Fibroblast of villous mesenchyme (primary cell): Measurements from ENCODE around the gene ANKS1B. TPM values are rescaled to one million over a fixed set of nuclear protein-coding genes. Genes with fewer than 3 reads are reported as not detected.

Experiments used
- DNase-seq: peaks from one replicate; pipeline ENCODE4 v3.0.0-alpha.2; 2010; ENCODE audit warnings: low read depth
- H3K4me3 ChIP-seq: 2 replicates; pipeline ENCODE4 v1.5.1; 2011; ENCODE audit warnings: low read depth, mild to moderate bottlenecking, low read length
- total RNA-seq: library from RNA; depleted of rRNA; stranded (reverse); fragments of >200 nt; gene quantifications from 2 replicates; pipeline ENCODE4 v1.2.3, GENCODE V29; 2012
- TF ChIP-seq, protein P1 (sequence below): IDR thresholded peaks from 2 replicates; pipeline ENCODE4 v1.5.1; 2012; ENCODE audit warnings: low read depth, mild to moderate bottlenecking, low read length; ENCODE audit not compliant: insufficient read depth

Gene ANKS1B
- total RNA-seq, 1 donor, result 0.86 TPM

GRCh38 chr12:98954506-98954905 lies 1030.2 kb downstream of the ANKS1B start:
- H3K4me3 ChIP-seq, result no peak overlapping the region
- TF ChIP-seq, protein P1, sequence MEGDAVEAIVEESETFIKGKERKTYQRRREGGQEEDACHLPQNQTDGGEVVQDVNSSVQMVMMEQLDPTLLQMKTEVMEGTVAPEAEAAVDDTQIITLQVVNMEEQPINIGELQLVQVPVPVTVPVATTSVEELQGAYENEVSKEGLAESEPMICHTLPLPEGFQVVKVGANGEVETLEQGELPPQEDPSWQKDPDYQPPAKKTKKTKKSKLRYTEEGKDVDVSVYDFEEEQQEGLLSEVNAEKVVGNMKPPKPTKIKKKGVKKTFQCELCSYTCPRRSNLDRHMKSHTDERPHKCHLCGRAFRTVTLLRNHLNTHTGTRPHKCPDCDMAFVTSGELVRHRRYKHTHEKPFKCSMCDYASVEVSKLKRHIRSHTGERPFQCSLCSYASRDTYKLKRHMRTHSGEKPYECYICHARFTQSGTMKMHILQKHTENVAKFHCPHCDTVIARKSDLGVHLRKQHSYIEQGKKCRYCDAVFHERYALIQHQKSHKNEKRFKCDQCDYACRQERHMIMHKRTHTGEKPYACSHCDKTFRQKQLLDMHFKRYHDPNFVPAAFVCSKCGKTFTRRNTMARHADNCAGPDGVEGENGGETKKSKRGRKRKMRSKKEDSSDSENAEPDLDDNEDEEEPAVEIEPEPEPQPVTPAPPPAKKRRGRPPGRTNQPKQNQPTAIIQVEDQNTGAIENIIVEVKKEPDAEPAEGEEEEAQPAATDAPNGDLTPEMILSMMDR, result no peak
- DNase-seq, result no peak

- no peak overlapping the region for H3K4me3 ChIP-seq
- TF ChIP-seq, protein P1, result no peak
- DNase-seq, result no peak
Observed at GRCh38 chr12:98951406-98951805, 1033.3 kb downstream of the ANKS1B start.

DNA sequence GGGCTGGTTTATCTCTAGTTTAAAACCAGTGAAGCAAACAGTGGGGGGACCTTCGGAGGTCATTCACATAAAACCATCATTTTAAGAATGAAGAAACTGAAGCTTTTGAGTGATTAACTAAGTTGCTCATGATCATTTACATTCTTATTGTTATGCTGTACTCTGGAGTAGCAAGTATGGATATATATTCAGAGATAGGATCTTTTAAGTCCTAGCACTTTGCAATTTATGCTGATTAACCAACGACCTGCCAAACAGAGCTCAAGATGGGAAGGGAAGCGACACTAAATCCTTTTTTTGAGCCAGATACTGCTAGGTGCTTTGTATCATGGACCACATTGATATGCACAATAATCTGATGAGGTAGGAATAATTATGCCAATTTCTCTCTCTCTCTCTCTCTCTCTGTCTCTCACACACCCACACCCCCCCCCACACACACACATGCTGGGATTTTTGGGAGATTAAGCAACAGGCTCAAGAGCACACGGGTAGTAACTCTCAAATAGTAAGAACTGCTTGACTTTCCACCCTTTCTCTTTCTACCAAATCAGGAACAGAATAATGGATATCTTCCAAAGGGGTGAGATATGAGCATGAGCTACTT lies 1036.3 kb downstream of the ANKS1B start:
- no peak for DNase-seq
- TF ChIP-seq, protein P1, result no peak
- H3K4me3 ChIP-seq, result no peak overlapping the region

DNA sequence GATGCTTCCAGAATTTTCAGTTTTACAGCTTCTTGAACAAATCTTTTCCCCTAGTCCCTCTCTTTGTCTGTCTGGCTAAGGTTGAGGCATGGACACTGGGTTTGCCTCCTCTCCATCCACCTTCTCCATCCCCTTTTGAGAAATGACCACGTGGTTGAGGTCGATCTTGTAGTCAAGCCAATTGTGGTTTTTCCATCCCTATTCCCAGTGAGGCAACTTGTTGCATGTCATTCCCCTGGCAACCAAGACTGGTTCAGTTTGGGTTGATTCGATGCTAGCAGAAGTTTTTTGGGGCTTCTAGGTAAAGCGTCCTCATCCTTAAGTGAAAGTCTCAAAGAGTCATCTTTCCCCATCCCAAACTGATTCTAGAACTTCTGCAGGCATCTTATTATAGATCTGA lies 1038.9 kb downstream of the ANKS1B start:
- no peak overlapping the region for H3K4me3 ChIP-seq
- TF ChIP-seq, protein P1, result no peak
- no peak for DNase-seq

DNA sequence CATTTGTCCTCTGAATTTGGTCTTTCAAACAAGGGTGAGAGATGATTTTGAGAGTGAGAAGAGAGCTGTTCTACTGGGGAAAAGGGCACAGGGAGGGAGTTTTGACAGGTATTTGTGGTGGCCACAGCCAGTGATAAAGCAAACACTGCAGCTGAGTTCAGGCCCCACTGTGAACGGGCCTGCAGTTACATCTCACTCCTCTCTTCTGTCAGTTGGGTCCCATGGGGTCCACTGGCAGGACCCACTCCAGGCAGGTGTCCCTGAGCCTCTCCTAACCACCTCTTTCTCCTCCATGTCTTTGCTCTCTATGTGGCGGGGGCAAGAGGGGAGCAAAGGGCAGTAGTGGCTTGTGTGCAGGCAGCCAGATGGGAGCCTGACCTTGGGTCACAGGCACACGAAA lies 1044.8 kb downstream of the ANKS1B start:
- H3K4me3 ChIP-seq, result no peak overlapping the region
- TF ChIP-seq, protein P1, result no peak
- DNase-seq, result no peak

DNA sequence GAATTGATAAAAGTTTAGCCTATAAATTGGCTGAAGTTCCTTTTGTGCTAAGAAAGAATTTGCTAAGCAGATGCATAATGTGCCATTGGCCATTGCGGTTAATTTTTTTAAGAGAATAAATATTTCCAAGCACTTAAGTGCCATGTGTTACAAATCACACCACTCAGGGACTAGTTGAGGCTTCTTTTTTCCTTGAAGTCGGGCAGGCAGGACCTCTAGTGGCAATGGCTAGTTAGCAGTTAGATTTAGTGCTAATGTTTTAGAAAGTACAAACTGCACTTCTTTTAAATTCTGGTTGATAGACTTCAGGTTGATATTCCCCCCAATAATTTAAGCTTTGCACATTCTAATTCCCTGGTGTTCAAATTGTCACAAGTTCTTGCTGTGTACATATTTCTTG lies 1045.4 kb downstream of the ANKS1B start:
- TF ChIP-seq, protein P1, result peak; percentile 44
- no peak overlapping the region for H3K4me3 ChIP-seq
- DNase-seq, result peak; percentile 32

DNA sequence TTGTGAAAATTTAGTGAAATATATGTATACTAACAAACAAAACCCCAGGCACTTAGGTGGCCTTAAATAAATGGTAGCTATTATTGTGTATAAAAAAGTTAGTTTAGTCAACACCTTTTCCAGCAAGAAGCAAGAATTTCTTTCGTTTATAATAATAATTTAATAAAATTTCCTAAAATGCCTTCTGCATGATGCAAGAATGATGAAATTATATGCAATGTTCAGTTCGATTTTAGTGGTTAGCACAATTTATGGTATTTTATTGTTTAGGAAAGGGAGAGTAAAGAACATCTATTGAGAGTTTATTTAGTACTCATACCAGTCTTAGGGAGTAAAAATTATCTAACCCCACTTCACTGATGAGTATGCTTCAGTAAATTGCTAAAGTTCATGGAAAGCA lies 1048.9 kb downstream of the ANKS1B start:
- H3K4me3 ChIP-seq, result no peak overlapping the region
- no peak for DNase-seq
- TF ChIP-seq, protein P1, result no peak
